ENCODE data around the gene SMARCAL1. TPM values are rescaled to one million over a fixed set of nuclear protein-coding genes. Genes with fewer than 3 reads are reported as not detected.

Gene SMARCAL1
- total and polyA plus RNA-seq, 9 of the 15 experiments (the other 6 are each of a cell fraction or from before 2014, with no cell fraction given): 8.2 to 27.9 (median 12.4) TPM

GRCh38 chr2:216416571-216417307 lies 4.5 kb downstream of the SMARCAL1 start (continued):
- TF ChIP-seq EP400 (IDR thresholded peaks at IDR 0.05) (peak; percentile 19; the same call in 1 of the 2 replicates), CREB5 (CRISPR knock-in tag; IDR thresholded peaks at IDR 0.05) (no peak), MNT (conservative IDR thresholded peaks at IDR 0.05) (peak in 1 of 2 experiments; percentile 48; a peak in 2 of 4 replicates), RCOR1 (IDR thresholded peaks at IDR 0.05; ENCODE audit: borderline replicate concordance in 1 of 2, low read depth in 2 of 2, low read length in 2 of 2) (peak in 1 of 2 experiments; percentile 77; a peak in 3 of 4 replicates), EHMT2 (IDR thresholded peaks at IDR 0.05) (peak; percentile 81; the same call in 1 of the 2 replicates), VEZF1 (CRISPR knock-in tag; IDR thresholded peaks at IDR 0.05) (peak; percentile 48), SLC30A9 (CRISPR knock-in tag; IDR thresholded peaks at IDR 0.05) (no peak), RBM34 (IDR thresholded peaks at IDR 0.05; ENCODE audit: borderline replicate concordance, insufficient read depth, low read length) (no peak), ETS1 (conservative IDR thresholded peaks at IDR 0.05; ENCODE audit: control insufficient read depth, low read depth, low read length) (no peak), NFRKB (IDR thresholded peaks at IDR 0.05; ENCODE audit: low read depth) (0 out of 2 replicates have a peak, but pooled peaks have one; percentile 36), PHB2 (IDR thresholded peaks at IDR 0.05; ENCODE audit: low read depth) (peak; percentile 44; the same call in 1 of the 2 replicates), ELK1 (CRISPR knock-in tag; IDR thresholded peaks at IDR 0.05) (no peak), SOX6 (IDR thresholded peaks at IDR 0.05) (peak; percentile 86), CBFA2T2 (conservative IDR thresholded peaks at IDR 0.05) (peak; percentile 92), NFIC (IDR thresholded peaks at IDR 0.05) (peak; percentile 79), HDAC3 (IDR thresholded peaks at IDR 0.05; ENCODE audit: borderline replicate concordance, partially characterized antibody) (peak; percentile 53), GABPB1 (CRISPR knock-in tag; IDR thresholded peaks at IDR 0.05) (no peak), ARNT (IDR thresholded peaks at IDR 0.05) (no peak), BRD4 (IDR thresholded peaks at IDR 0.05) (no peak), CSDE1 (IDR thresholded peaks at IDR 0.05) (no peak), LCOR (CRISPR knock-in tag; IDR thresholded peaks at IDR 0.05) (peak; percentile 94), ZNF79 (CRISPR knock-in tag; IDR thresholded peaks at IDR 0.05; ENCODE audit: low read depth) (no peak), CBFA2T3 (IDR thresholded peaks at IDR 0.05) (peak; percentile 95), BCOR (IDR thresholded peaks at IDR 0.05) (no peak)

Measured in K562 (cell line).